GM15510 (cell line): ENCODE data around the gene OR1N2.

Source experiments
- POLR2A ChIP-seq: IDR thresholded peaks from 3 replicates; pipeline ENCODE4 v1.6.1; 2011; ENCODE audit warnings: borderline replicate concordance; ENCODE audit not compliant: insufficient read length; ENCODE audit errors: extremely low read depth

OR1N2 gene, protein sequence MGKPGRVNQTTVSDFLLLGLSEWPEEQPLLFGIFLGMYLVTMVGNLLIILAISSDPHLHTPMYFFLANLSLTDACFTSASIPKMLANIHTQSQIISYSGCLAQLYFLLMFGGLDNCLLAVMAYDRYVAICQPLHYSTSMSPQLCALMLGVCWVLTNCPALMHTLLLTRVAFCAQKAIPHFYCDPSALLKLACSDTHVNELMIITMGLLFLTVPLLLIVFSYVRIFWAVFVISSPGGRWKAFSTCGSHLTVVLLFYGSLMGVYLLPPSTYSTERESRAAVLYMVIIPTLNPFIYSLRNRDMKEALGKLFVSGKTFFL

DNA sequence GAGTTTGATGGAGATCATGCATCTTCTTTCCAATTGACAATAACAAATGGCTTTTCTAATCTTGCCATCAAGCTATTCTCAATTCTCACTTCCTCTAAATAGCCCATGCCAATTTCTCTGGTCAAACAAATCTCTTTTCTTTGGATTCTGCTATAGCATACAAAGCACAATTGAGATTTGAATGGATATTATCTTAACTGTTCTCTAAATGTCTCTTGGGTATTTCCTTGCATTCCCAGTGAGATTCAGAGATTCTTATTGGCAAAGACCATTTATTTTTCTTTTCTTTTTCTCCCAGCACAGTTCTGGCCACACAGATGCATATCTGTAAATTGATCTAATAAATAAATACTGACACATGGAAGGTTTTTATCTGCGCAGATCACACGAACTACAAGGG is at the start of gene OR1N2:
TSS of gene OR1N2 (plus strand) at position 301 of the 400 bp plus-strand sequence. CDS start 100 bp downstream, outside the sequence.
- no peak for TF ChIP-seq POLR2A

DNA sequence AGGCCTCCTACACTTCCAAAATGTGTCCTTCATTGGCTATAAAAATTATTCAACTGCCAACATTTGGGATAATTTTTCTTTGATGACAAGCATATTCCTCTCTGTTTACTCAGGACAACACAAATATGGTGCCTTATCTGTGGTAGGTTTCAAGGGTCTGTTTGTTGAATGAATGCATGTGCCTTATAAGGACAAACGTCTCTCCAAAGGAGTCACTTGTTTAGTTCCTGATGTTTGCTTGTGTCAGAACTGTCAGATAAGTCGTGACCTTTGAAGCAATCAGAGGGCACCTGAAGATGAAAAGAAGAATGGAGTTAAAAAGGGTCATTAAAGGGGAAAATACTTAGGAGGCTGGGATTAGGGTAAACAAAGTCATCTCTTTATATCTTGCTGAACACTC is 45.9 kb upstream of the OR1N2 start:
- TF ChIP-seq POLR2A, result no peak

DNA sequence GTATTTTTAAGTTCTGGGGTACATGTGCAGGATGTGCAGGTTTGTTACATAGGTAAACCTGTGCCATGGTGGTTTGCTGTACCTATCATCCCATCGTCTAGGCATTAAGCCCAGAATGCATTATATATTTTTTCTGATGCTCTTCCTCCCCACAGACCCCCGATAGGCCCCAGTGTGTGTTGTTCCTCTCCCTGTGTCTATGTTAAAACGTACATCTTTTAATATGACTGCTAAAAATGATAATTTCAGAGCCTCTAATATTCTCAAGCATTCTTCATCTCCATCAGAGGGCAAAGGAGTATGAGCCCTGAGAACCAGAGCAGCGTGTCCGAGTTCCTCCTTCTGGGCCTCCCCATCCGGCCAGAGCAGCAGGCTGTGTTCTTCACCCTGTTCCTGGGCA is 42.4 kb upstream of the OR1N2 start, which contains the start of gene OR1J2:
TSS of gene OR1J2 (plus strand) at position 301 of the 400 bp plus-strand sequence. CDS start at position 301, 0 bp downstream.
- TF ChIP-seq POLR2A, result no peak

DNA sequence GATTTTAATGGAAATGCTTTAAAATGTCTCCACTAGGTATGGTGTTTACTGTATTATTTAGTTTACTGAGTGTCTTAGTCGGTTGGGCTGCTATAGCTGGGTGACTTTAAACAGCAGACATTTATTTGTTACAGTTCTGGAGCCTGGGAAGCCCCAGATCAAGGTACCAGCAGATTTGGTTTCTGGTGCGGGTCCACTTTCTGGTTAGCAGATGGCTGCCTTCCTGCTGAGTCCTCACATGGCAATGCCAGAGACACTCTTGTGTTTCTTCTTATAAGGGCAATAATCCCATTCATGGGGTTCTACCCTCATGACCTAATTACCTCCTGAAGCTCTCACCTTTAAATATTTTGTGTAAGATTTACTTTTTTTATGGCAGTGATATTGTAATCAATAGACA is 34.7 kb upstream of the OR1N2 start:
- no peak for TF ChIP-seq POLR2A

DNA sequence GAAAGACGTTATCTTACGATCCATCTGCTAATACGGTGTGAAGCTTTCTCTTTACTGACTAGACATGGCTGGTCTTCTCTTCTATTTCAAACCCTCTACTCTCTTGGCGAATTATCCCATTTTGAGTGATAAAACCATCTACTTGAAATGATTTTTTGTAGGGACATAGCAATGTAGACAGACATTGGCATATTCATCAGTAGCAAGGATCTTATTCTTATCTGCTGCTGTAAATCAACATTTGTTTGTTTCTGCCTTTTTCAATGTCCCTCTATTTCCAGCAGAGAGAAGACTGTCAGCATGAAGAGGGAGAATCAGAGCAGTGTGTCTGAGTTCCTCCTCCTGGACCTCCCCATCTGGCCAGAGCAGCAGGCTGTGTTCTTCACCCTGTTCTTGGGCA is 34.1 kb upstream of the OR1N2 start, which contains the start of gene OR1J4:
TSS of gene OR1J4 (plus strand) at position 301 of the 400 bp plus-strand sequence. CDS start at position 301, 0 bp downstream.
- TF ChIP-seq POLR2A, result no peak

DNA sequence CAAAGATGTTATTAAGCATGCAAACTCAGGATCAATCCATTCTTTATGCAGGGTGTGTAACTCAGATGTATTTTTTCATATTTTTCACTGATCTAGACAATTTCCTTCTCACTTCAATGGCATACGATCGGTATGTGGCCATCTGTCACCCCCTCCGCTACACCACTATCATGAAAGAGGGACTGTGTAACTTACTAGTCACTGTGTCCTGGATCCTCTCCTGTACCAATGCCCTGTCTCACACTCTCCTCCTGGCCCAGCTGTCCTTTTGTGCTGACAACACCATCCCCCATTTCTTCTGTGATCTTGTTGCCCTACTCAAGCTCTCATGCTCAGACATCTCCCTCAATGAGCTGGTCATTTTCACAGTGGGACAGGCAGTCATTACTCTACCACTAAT is 33.5 kb upstream of the OR1N2 start:
- no peak for TF ChIP-seq POLR2A

DNA sequence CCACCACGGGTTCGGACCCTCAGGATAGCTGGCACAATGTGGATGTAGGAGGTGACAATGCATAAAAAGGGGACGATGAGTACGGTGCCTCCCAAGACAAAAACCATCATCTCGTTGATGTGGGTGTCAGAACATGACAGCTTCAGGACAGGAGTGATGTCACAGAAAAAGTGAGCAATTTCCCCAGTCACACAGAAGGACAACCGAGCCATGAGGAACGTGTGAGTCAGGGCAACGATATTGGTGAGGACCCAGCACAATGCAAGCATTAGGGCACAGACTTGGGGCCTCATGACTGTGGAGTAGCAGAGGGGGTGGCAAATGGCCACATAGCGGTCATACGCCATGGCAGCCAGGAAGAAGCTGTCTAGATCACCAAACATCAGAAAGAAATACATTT is 26.3 kb upstream of the OR1N2 start:
- no peak for TF ChIP-seq POLR2A

DNA sequence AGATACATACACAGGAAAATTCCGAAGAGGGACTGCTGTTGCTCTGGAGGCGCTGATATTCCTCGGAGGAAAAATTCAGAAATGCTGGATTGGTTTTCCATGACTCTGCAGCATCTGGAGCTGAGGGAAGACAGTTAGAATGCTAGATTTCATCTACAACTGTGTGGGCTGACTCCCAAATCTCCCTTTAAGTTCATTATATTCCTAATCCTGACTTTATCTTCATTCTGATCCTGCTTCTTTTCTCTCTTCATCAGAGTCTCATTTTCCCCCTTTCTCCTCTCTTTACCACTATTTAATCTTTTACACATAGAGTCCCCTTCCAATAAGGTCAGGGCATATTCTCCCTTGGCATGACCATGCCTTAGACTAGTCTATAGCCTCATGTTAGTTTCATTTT is 25.7 kb upstream of the OR1N2 start, which contains the start of gene OR1N1:
TSS of gene OR1N1 (minus strand) at position 101 of the 400 bp plus-strand sequence. CDS start at position 101, 0 bp downstream.
- no peak for TF ChIP-seq POLR2A

DNA sequence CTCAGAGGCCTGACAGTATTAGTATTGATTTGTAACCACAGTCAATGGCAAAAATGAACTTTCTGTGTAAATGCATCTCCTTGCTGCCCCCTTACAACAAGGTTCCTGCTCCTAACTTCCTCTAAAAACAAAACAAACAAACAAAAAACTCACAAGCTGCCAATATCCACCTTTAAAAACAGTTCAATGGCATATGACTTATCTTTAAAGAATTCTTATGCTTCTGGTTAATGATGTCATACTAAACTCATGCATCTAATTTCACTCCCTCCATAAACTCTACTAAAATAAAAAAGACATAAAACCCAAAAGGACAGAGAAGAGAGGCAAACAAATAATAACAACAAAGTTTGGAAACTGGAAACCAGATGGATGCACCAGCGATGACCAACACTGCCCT is 16.8 kb upstream of the OR1N2 start:
- no peak for TF ChIP-seq POLR2A

DNA sequence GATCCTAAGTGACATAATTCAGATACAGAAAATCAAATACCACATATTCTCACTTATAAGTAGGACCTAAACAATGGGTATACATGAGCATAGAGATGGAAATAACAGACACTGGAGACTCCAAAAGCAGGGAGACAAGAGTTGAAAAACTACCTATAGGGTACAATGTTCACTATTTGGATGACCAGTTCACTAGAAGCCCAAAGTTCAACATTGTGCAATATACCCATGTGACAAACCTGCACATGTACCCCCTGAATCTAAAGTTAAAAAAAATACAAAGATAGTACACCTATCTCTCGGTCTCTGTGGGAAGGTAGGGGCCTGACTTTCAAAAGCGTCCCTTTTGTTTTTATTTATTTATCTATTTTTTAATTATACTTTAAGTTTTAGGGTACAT is 14.2 kb upstream of the OR1N2 start:
- no peak for TF ChIP-seq POLR2A

DNA sequence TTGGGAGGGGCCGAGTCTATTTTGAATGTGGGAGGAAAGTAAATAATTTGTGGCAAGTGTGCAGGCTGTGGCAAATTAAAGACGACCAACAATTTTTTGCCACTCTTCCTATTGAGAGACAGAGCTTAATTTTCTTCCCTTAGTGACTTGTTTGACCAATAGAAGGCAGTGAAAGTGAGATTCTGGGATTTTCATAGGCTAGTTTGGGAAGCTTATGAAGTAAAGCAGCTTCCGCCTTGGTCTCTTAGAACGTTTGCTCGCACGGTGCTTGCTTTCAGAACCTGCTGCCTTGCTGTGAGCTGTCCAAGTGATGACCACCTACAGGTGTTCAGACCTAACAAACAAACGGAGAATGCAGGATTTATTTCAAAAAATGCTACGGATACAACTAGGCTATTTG is 6.7 kb upstream of the OR1N2 start:
- no peak for TF ChIP-seq POLR2A

DNA sequence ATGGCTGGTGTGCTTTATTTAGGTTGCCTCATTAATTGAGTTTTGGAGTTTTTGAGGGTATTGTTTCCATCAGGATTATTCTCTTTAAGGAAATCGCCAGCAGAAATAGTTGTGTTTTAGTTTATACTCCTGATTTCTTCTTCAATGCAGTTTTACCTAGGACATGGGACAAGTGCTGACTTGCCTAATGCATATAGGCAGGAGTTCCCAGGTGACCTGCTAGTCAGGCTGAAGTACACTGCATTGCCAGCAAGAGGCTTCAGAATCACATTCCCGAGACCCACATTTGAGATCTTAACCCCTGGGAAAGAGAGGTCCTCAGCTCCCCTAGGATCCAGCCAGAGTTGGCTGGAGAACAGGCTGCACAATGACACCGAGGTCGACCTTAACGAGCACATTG is 1.5 kb upstream of the OR1N2 start:
- no peak for TF ChIP-seq POLR2A

DNA sequence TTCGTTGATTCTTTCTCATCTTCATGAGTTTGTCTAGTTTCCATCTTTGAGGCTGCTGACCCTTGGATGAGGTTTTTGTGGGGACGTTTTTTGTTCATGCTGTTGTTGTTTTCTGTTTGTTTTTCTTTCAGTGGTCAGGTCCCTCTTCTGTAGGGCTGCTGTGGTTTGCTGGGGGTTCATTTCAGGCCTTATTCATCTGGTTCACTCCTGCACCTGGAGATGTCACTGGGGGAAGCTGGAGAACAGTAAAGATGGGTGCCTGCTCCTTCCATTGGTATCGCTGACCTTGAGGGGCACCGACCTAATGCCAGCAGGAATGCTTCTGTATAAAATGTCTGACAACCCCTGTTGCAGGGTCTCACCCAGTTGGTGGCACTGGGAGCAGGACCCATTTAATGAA is 8.5 kb downstream of the OR1N2 start:
- TF ChIP-seq POLR2A, result no peak

DNA sequence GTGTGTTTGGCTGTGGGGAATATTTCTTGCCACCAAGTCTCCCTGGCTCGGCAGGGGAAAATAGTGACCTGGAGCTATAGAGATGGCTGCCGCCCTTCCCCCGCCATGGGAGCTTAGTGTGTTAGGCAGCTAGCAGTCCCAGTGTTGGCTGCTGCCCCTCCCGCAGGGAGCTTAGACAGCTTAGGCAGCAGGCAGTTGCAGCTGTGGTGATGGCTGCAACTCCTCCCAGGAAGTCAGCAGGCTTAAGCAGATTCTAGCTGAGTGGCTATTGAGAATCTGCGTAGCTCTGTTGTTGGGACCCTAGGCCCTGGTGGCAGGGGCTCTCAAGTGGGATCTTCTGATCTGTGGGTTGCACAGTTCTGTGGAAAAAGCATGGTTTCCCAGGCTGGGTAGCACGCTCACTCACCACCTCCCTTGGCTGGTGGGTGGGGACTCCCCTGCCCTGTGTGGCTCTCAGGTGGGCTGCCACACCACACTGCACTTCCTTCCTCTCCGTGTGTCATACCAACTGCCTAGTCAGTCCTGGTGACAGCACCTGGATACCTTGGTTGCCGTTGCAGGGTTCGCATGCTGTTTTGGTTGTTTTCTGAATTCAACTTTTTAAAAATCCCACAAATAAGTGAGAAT is 9.3 kb downstream of the OR1N2 start:
- no peak for TF ChIP-seq POLR2A

DNA sequence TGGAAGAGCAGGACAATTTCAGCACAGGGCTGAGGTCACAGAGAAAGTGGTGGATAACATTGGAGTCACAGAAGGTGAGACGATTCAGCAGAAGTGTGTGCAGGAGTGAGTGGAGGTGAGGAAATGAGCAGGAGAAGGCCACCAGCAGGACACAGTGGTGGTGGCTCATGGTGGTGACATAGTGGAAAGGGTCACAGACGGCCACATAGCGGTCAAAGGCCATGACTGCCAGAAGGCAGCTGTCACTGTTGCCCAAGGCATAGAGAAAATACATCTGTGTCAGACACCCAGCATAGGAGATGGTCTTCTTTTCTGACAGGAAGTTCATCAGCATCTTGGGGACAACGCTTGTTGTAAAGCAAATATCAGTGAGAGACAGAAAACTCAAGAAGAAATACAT is 15.0 kb downstream of the OR1N2 start:
- TF ChIP-seq POLR2A, result no peak

DNA sequence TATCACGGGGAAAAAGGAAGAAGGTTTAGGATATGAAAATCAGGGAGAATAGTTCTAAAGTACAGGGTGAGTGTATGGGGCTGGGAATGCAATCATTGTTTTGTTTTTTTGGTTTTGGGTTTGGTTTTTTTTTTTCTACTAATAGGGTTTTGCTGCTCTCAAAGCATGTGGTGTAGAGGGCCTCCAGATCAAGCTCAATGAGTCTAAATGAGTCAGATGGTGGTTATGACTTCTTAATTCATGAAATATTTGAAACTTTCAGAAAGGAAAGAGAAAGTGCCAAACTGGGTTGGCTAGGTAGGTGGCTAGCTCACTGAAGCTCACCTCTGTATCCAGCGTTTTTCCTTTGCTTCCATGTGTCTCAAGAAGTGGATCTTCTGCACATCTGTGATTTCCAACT is 19.5 kb downstream of the OR1N2 start:
- TF ChIP-seq POLR2A, result no peak
